K562 (cell line): ENCODE measurements around the gene ELP5. TPM values are rescaled to one million over a fixed set of nuclear protein-coding genes. Genes with fewer than 3 reads are reported as not detected.

Experiments used
- ARID2 ChIP-seq: fragments of 450-650 bp; IDR thresholded peaks from 2 replicates; pipeline ENCODE4 v1.6.1; 2017; ENCODE audit warnings: antibody characterized with exemption, mild to moderate bottlenecking
- BRF1 ChIP-seq: IDR thresholded peaks from 3 replicates; pipeline ENCODE4 v1.6.1; 2011; ENCODE audit warnings: borderline replicate concordance, mild to moderate bottlenecking; ENCODE audit not compliant: insufficient read length; ENCODE audit errors: extremely low read depth
- CAMTA2 ChIP-seq: fragments of 250-450 bp; sonication (Bioruptor Pico); conservative IDR thresholded peaks from 2 replicates; pipeline ENCODE4 v1.5.1; 2022
- FOXP1 ChIP-seq: sonication (generic); formaldehyde crosslinking; IDR thresholded peaks from 2 replicates; pipeline ENCODE4 v1.8.0; 2022; ENCODE audit warnings: mild to moderate bottlenecking, missing genetic modification reagents
- HDAC6 ChIP-seq: IDR thresholded peaks from 2 replicates; pipeline ENCODE4 v1.6.1; 2012; ENCODE audit warnings: low read depth, mild to moderate bottlenecking, control low read depth, inconsistent platforms, low read length, moderate library complexity
- HNRNPUL1 ChIP-seq: fragments of 200-400 bp; formaldehyde crosslinking; IDR thresholded peaks from 2 replicates; pipeline ENCODE4 v1.6.1; 2017; ENCODE audit warnings: low read length
- JUND ChIP-seq, 2 experiments: IDR thresholded peaks; 2 replicates in 1 of 2; 3 replicates in 1 of 2; pipeline ENCODE4 v1.6.1; 2011; ENCODE audit warnings: borderline replicate concordance in 2 of 2, low read depth in 2 of 2, low read length in 2 of 2, improper control_type of control experiment in 1 of 2, missing biosample characterization in 1 of 2, missing genetic modification characterization in 1 of 2, missing genetic modification reagents in 1 of 2
- NCOA2 ChIP-seq, 2 experiments: fragments of 450-650 bp; IDR thresholded peaks; 2 replicates each; pipeline ENCODE4 v1.6.1; 2018; ENCODE audit warnings: mild to moderate bottlenecking in 2 of 2, moderate library complexity in 1 of 2; ENCODE audit not compliant: partially characterized antibody in 2 of 2
- NR2F6 ChIP-seq: fragments of 450-650 bp; formaldehyde crosslinking; IDR thresholded peaks from 2 replicates; pipeline ENCODE4 v1.4.0; 2020; ENCODE audit warnings: mild to moderate bottlenecking
- SMARCA5 ChIP-seq: fragments of 450-650 bp; IDR thresholded peaks from 2 replicates; pipeline ENCODE4 v1.6.1; 2016
- SMARCB1 ChIP-seq: IDR thresholded peaks from 2 replicates; pipeline ENCODE4 v1.6.1; 2011; ENCODE audit warnings: improper control_type of control experiment, low read depth; ENCODE audit not compliant: insufficient read length
- TARDBP ChIP-seq: fragments of 450-650 bp; IDR thresholded peaks from 2 replicates; pipeline ENCODE4 v1.6.1; 2016
- ZC3H11A ChIP-seq: IDR thresholded peaks from 2 replicates; pipeline ENCODE4 v1.6.1; 2012; ENCODE audit warnings: low read depth, low read length, improper control_type of control experiment
- ZC3H8 ChIP-seq: fragments of 450-650 bp; IDR thresholded peaks from 2 replicates; pipeline ENCODE4 v1.6.1; 2017
- ZKSCAN3 ChIP-seq: fragments of 250-450 bp; sonication (Bioruptor Pico); IDR thresholded peaks from 2 replicates; pipeline ENCODE4 v1.4.0; 2020
- ZNF668 ChIP-seq: fragments of 250-450 bp; sonication (Bioruptor Pico); IDR thresholded peaks from 2 replicates; pipeline ENCODE4 v1.8.0; 2022; ENCODE audit warnings: mild to moderate bottlenecking, inconsistent platforms
- ZNF707 ChIP-seq: fragments of 250-450 bp; sonication (Bioruptor Pico); conservative IDR thresholded peaks from 2 replicates; pipeline ENCODE4 v1.8.0; 2022; ENCODE audit warnings: inconsistent platforms, mild to moderate bottlenecking, moderate library complexity
- ZNF77 ChIP-seq: fragments of 250-450 bp; sonication (Bioruptor Pico); IDR thresholded peaks from 2 replicates; pipeline ENCODE4 v1.5.0; 2020
- ZSCAN32 ChIP-seq: fragments of 450-650 bp; formaldehyde crosslinking; IDR thresholded peaks from 2 replicates; pipeline ENCODE4 v1.4.0; 2020; ENCODE audit warnings: mild to moderate bottlenecking, moderate library complexity
- polyA plus RNA-seq, 8 experiments: library from polyadenylated mRNA; depleted of rRNA in 4 of 8; stranded (reverse) in 5 of 8; unstranded in 3 of 8; fragments of >200 nt; fragmentation: Nextera tagmentation in 2 of 8; fragmentation: Illumina TruSeq in 1 of 8; extraction: Ambion mirVana in 2 of 8; extraction: Trizol in 1 of 8; gene quantifications; 2 replicates each; pipeline versions ENCODE4 v1.2.1 to v1.2.3, GENCODE V29; 2011 to 2014; ENCODE audit warnings: inconsistent platforms in 1 of 8, missing spikeins in 1 of 8
- total RNA-seq, 7 experiments: library from RNA; depleted of rRNA in 6 of 7; stranded (reverse); fragments of >200 nt in 6 of 7; fragmentation: Illumina TruSeq in 2 of 7; extraction: Trizol in 2 of 7; gene quantifications; 2 replicates each; pipeline versions ENCODE4 v1.2.1 to v1.2.3, GENCODE V29; 2011 to 2021; ENCODE audit warnings: low replicate concordance in 1 of 7
- TF ChIP-seq, protein P1 (sequence below): sonication (generic); formaldehyde crosslinking; IDR thresholded peaks from 2 replicates; pipeline ENCODE4 v1.8.0; 2023; ENCODE audit warnings: mild to moderate bottlenecking, missing genetic modification reagents
- TF ChIP-seq, protein P2 (sequence below): sonication (generic); formaldehyde crosslinking; IDR thresholded peaks from 2 replicates; pipeline ENCODE4 v1.8.0; 2022; ENCODE audit warnings: mild to moderate bottlenecking, missing genetic modification reagents
- TF ChIP-seq, protein P3 (sequence below): fragments of 250-450 bp; sonication (Bioruptor Pico); IDR thresholded peaks from 2 replicates; pipeline ENCODE4 v1.8.0; 2021; ENCODE audit warnings: moderate library complexity, mild to moderate bottlenecking, inconsistent platforms
- TF ChIP-seq, protein P4 (sequence below): fragments of 200-800 bp; sonication (Bioruptor generic); IDR thresholded peaks from 2 replicates; pipeline ENCODE4 v1.6.1; 2017; ENCODE audit warnings: missing genetic modification characterization, missing compliant biosample characterization

ELP5 gene
- total and polyA plus RNA-seq, 9 of the 15 experiments (the other 6 are each of a cell fraction or from before 2014, with no cell fraction given), result 25.7 to 77.9 (median 52.9) TPM

DNA sequence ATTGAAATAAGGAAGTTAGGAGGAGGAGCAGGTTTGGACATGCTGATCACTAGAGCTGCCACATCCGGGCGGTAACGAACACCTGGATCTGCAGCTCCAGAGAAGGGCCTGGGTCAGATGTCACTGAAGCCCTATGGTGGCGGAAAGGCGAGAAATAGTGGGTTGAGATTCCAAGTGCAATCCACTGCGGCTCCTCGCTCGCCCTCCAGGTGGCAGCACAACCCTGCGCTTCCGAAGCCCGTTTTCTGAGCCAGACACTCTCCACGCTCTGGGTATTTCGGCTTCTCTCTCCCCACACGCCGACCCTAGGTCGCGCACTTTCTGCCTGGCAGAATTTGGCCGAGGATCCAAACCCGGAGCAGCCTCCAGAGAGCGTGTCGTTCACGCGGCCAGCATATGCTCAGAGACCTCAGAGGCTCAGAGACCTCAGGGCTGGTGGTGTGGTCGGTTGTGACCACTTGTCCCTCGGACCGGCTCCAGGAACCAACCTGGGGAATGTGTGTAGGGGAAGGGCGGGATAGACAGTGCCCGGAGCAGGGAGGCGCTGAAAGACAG is 28.6 kb downstream of the ELP5 start (continued):
- TF ChIP-seq SMARCB1 (no peak), ZC3H11A (no peak), ZKSCAN3 (no peak), HDAC6 (no peak), ZC3H8 (no peak), FOXP1 (CRISPR knock-in tag) (peak; percentile 80), ZSCAN32 (CRISPR knock-in tag) (no peak), NCOA2 (IDR thresholded peaks at IDR 0.05; ENCODE audit: partially characterized antibody in 2 of 2) (no peak), BRF1 (no peak), JUND (IDR thresholded peaks at IDR 0.05; ENCODE audit: borderline replicate concordance, low read depth, low read length) (0 out of 2 replicates have a peak, but pooled peaks have one; percentile 31), JUND (tag; IDR thresholded peaks at IDR 0.05; ENCODE audit: borderline replicate concordance, low read depth, low read length) (no peak; the same call in 2 of the 3 replicates), NR2F6 (CRISPR knock-in tag) (no peak), ZNF668 (no peak), ZNF77 (no peak), HNRNPUL1 (no peak), ZNF707 (CRISPR knock-in tag) (no peak), SMARCA5 (no peak), ARID2 (peak; percentile 81), TARDBP (no peak), CAMTA2 (CRISPR knock-in tag) (no peak)
- TF ChIP-seq, protein P1, sequence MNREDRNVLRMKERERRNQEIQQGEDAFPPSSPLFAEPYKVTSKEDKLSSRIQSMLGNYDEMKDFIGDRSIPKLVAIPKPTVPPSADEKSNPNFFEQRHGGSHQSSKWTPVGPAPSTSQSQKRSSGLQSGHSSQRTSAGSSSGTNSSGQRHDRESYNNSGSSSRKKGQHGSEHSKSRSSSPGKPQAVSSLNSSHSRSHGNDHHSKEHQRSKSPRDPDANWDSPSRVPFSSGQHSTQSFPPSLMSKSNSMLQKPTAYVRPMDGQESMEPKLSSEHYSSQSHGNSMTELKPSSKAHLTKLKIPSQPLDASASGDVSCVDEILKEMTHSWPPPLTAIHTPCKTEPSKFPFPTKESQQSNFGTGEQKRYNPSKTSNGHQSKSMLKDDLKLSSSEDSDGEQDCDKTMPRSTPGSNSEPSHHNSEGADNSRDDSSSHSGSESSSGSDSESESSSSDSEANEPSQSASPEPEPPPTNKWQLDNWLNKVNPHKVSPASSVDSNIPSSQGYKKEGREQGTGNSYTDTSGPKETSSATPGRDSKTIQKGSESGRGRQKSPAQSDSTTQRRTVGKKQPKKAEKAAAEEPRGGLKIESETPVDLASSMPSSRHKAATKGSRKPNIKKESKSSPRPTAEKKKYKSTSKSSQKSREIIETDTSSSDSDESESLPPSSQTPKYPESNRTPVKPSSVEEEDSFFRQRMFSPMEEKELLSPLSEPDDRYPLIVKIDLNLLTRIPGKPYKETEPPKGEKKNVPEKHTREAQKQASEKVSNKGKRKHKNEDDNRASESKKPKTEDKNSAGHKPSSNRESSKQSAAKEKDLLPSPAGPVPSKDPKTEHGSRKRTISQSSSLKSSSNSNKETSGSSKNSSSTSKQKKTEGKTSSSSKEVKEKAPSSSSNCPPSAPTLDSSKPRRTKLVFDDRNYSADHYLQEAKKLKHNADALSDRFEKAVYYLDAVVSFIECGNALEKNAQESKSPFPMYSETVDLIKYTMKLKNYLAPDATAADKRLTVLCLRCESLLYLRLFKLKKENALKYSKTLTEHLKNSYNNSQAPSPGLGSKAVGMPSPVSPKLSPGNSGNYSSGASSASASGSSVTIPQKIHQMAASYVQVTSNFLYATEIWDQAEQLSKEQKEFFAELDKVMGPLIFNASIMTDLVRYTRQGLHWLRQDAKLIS (CRISPR knock-in tag), result no peak; the same call in 1 of the 2 replicates
- TF ChIP-seq, protein P2, sequence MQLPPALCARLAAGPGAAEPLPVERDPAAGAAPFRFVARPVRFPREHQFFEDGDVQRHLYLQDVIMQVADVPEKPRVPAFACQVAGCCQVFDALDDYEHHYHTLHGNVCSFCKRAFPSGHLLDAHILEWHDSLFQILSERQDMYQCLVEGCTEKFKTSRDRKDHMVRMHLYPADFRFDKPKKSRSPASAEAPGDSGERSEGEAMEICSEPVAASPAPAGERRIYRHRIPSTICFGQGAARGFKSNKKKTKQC (CRISPR knock-in tag), result peak; percentile 86
- TF ChIP-seq, protein P3, sequence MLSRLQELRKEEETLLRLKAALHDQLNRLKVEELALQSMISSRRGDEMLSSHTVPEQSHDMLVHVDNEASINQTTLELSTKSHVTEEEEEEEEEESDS (CRISPR knock-in tag), result no peak
- TF ChIP-seq, protein P4, sequence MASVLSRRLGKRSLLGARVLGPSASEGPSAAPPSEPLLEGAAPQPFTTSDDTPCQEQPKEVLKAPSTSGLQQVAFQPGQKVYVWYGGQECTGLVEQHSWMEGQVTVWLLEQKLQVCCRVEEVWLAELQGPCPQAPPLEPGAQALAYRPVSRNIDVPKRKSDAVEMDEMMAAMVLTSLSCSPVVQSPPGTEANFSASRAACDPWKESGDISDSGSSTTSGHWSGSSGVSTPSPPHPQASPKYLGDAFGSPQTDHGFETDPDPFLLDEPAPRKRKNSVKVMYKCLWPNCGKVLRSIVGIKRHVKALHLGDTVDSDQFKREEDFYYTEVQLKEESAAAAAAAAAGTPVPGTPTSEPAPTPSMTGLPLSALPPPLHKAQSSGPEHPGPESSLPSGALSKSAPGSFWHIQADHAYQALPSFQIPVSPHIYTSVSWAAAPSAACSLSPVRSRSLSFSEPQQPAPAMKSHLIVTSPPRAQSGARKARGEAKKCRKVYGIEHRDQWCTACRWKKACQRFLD (CRISPR knock-in tag), result no peak
